ENCODE data around the gene DPH3.

The DPH3 gene

DNA sequence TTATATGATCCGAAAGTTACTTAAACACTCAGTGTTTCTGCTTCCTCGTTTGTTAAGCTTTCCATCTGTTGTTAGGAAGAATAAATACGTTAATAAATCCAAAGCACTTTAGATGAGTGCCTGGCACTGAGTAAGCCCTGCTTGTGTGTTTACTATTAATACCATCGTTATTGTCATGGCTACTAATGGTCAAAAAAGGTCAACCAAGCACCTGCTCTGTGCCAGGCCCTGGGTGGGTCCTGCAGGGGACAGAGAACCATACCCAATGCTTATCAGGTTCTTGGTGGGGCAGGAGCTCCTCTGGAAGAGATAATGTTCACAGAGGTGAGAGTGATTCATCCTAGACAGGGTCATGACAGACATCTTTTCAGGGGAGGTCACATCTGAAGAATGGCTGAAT, 50.4 kb downstream of the DPH3 start:
- DNase-seq (ENCODE audit: low read depth in 2 of 2), result no peak
- TF ChIP-seq CTCF (IDR thresholded peaks at IDR 0.05; ENCODE audit: low read depth, low read length), result no peak
- H3K4me3 ChIP-seq (replicated peaks in 1 of 2; ENCODE audit: low read depth in 2 of 2, low read length in 2 of 2), result no peak overlapping the region

GRCh38 chr3:16211176-16211904, 53.4 kb downstream of the DPH3 start:
- TF ChIP-seq CTCF (IDR thresholded peaks at IDR 0.05; ENCODE audit: low read depth, low read length), result no peak
- H3K4me3 ChIP-seq (replicated peaks in 1 of 2; ENCODE audit: low read depth in 2 of 2, low read length in 2 of 2), result no peak overlapping the region
- no peak for DNase-seq (ENCODE audit: low read depth in 2 of 2)

Measured in cardiac fibroblast (primary cell).